Hepatic stellate cell (primary cell): ENCODE measurements around the gene SMOC1.

Experiments used
- DNase-seq: peaks from one replicate; pipeline ENCODE4 v3.0.0; 2011; ENCODE audit warnings: low spot score

Gene SMOC1

GRCh38 chr14:69982886-69983285, 103.7 kb downstream of the SMOC1 start:
- DNase-seq, result no peak

GRCh38 chr14:69983317-69983716, 104.1 kb downstream of the SMOC1 start:
- no peak for DNase-seq

GRCh38 chr14:69985463-69985862, 106.2 kb downstream of the SMOC1 start:
- DNase-seq, result no peak

GRCh38 chr14:69986336-69986735, 107.1 kb downstream of the SMOC1 start:
- DNase-seq, result no peak

GRCh38 chr14:69987406-69988121, 108.3 kb downstream of the SMOC1 start:
- no peak for DNase-seq

- no peak for DNase-seq
These were observed 109.8 kb downstream of the SMOC1 start for GRCh38 chr14:69988979-69989378.

GRCh38 chr14:69989622-69990021, 110.4 kb downstream of the SMOC1 start:
- DNase-seq, result no peak

GRCh38 chr14:69990323-69990722, 111.1 kb downstream of the SMOC1 start:
- DNase-seq, result no peak

- no peak for DNase-seq
These were observed 112.2 kb downstream of the SMOC1 start for GRCh38 chr14:69991422-69991821.

GRCh38 chr14:69992564-69992963, 113.3 kb downstream of the SMOC1 start:
- no peak for DNase-seq

- DNase-seq, result no peak
These were observed 114.1 kb downstream of the SMOC1 start for GRCh38 chr14:69993326-69993725.

GRCh38 chr14:69994002-69994401, 114.8 kb downstream of the SMOC1 start:
- no peak for DNase-seq

GRCh38 chr14:69996216-69996615, 117.0 kb downstream of the SMOC1 start:
- no peak for DNase-seq

GRCh38 chr14:69997849-69998248, 118.6 kb downstream of the SMOC1 start:
- DNase-seq, result no peak

- no peak for DNase-seq
These were observed 120.1 kb downstream of the SMOC1 start for GRCh38 chr14:69999261-69999674.

GRCh38 chr14:70000601-70001000, 121.4 kb downstream of the SMOC1 start:
- no peak for DNase-seq

GRCh38 chr14:70002589-70003346, 123.6 kb downstream of the SMOC1 start:
- no peak for DNase-seq

GRCh38 chr14:70004791-70005190, 125.6 kb downstream of the SMOC1 start:
- DNase-seq, result no peak

- DNase-seq, result no peak
These were observed 126.1 kb downstream of the SMOC1 start for GRCh38 chr14:70005281-70005805.

GRCh38 chr14:70006699-70007098, 127.5 kb downstream of the SMOC1 start:
- DNase-seq, result no peak

- DNase-seq, result no peak
These were observed 129.4 kb downstream of the SMOC1 start for GRCh38 chr14:70008284-70009262.

- DNase-seq, result no peak
These were observed 130.7 kb downstream of the SMOC1 start for GRCh38 chr14:70009961-70010360.
